Activated CD4-positive, alpha-beta T cell treated with anti-CD3 and anti-CD28 coated beads, Interleukin-2, amount 50 U/mL, for 16 hours (primary cell): ENCODE measurements around the gene CNNM3.

ENCODE experiments used
- DNase-seq: peaks from one replicate; pipeline ENCODE4 v3.0.0-alpha.2; 2020

CNNM3 gene

DNA sequence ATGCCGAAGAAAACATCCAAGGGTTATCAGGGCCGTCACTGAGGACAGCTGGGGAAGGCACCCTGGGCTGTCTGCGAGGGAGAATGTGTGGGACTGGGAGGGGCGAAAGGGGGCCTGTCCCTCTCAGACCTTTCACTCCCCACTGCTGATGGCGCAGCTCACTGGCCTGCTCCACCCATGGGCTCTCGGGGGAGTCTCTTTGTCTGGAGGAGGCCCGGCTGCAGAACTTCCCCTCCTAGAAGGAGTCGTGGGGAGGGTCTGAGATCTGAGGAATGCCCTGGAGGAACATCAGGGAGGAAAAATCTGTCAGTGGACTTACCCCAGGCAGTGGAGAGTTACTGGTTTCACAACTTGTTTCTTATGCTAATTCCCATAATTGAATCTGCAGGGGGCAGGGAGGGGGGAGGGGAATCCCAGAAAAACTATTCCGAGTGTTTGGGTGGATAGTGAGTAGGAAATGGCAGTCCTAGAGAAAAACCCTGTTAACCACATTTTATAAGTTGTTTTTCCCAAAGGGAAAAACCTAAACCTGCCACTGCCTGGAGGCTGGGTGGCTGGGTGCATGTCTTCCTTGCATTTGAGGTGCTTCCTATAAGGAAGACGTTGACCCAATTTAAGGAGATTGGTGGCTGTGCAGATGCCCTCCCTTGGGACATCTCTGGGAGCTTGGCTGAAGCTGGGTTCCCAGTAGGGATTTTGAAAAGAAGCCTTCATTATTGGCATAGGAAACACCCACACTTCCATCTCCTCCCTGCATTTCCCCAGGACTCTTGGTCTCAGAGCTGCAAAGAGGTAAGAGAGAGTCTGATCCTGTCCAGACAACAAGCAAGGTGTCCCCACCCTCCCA lies 65.5 kb downstream of the CNNM3 start:
- no peak for DNase-seq

GRCh38 chr2:96882230-96882629 lies 66.2 kb downstream of the CNNM3 start:
- DNase-seq: no peak

DNA sequence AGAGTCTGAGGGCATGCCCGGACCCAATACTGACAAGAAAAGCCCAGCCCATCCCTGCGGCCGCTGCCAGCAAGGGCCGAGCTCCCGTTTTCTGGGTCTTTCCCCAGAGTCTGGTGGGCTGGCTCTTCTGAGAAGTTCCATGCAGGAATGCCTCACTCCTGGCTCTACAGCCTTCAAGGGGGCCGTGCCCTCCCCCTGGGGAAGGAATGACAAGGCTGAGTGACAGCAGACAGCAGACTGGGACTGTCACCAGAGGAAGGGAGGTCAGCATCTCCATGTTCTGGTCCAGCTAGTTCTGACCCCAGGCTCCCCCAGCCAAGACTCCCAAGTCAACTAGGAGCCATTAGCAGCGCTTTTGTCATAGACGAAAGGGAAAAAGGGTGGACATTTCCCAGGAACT lies 66.8 kb downstream of the CNNM3 start:
- no peak for DNase-seq

- no peak for DNase-seq
Observed at GRCh38 chr2:96883306-96883705, 67.2 kb downstream of the CNNM3 start.
